GM23248 (cell line): Measurements from ENCODE around the gene OVCH1.

Experiments used
- EZH2 ChIP-seq: fragments of 200-600 bp; sonication (generic); IDR thresholded peaks from 2 replicates; pipeline ENCODE4 v1.6.1; 2018; ENCODE audit warnings: antibody characterized with exemption, mild to moderate bottlenecking; ENCODE audit not compliant: insufficient read depth, poor library complexity, severe bottlenecking
- EZH2phosphoT487 ChIP-seq: fragments of 200-600 bp; sonication (generic); IDR thresholded peaks from 2 replicates; pipeline ENCODE4 v1.6.1; 2018; ENCODE audit warnings: antibody characterized with exemption, moderate library complexity, mild to moderate bottlenecking, low read depth; ENCODE audit not compliant: insufficient read depth

GRCh38 chr12:29425722-29426121 is 71.8 kb downstream of the OVCH1 start:
- TF ChIP-seq EZH2 (no peak), EZH2phosphoT487 (no peak)
